Stimulated activated naive CD8-positive, alpha-beta T cell treated with anti-CD3 and anti-CD28 coated beads, Interleukin-15, Interleukin-2, amounts not matched to agents 100 ng/mL and 50 ng/mL, for 24 hours (primary cell): Measurements from ENCODE around the gene CTBP1.

Source experiments
- H3K27ac Mint-ChIP-seq: one replicate; pipeline ENCODE4 v1.8.0; 2021; ENCODE audit warnings: mild to moderate bottlenecking, mixed read lengths
- H3K27me3 Mint-ChIP-seq: one replicate; pipeline ENCODE4 v1.8.0; 2021; ENCODE audit warnings: mixed read lengths
- H3K36me3 Mint-ChIP-seq: one replicate; pipeline ENCODE4 v1.8.0; 2021; ENCODE audit warnings: low read depth, mixed read lengths
- H3K4me1 Mint-ChIP-seq: one replicate; pipeline ENCODE4 v1.8.0; 2021; ENCODE audit warnings: low read depth, mixed read lengths
- H3K4me3 Mint-ChIP-seq: one replicate; pipeline ENCODE4 v1.8.0; 2021; ENCODE audit warnings: mild to moderate bottlenecking, mixed read lengths
- H3K9me3 Mint-ChIP-seq: one replicate; pipeline ENCODE4 v1.8.0; 2021; ENCODE audit warnings: mixed read lengths

The CTBP1 gene

GRCh38 chr4:1172228-1172851, 76.6 kb downstream of the CTBP1 start, which contains the start of gene SPON2:
SPON2 (minus strand) TSS chr4:1172583.
- H3K4me3 Mint-ChIP-seq = no peak within 1 kb of the TSS
- H3K27me3 Mint-ChIP-seq = peaks cover 11% of the 10 kb centered on the region
- H3K27ac Mint-ChIP-seq = no peak within 1 kb of the TSS
- H3K4me1 Mint-ChIP-seq = peaks cover 12% of the 10 kb centered on the region
- no peaks in the 10 kb centered on the region for H3K9me3 Mint-ChIP-seq
- no peaks in the 10 kb centered on the region for H3K36me3 Mint-ChIP-seq

GRCh38 chr4:1171311-1172227, 77.4 kb downstream of the CTBP1 start:
- no peaks in the 10 kb centered on the region for H3K36me3 Mint-ChIP-seq
- peaks cover 11% of the 10 kb centered on the region for H3K27me3 Mint-ChIP-seq
- peak overlapping the region; percentile 45 for H3K4me3 Mint-ChIP-seq
- no peaks in the 10 kb centered on the region for H3K9me3 Mint-ChIP-seq
- H3K27ac Mint-ChIP-seq = no peak overlapping the region
- H3K4me1 Mint-ChIP-seq = peaks cover 10% of the 10 kb centered on the region

- no peak overlapping the region for H3K4me3 Mint-ChIP-seq
- H3K9me3 Mint-ChIP-seq = no peaks in the 10 kb centered on the region
- peaks cover 6% of the 10 kb centered on the region for H3K4me1 Mint-ChIP-seq
- no peaks in the 10 kb centered on the region for H3K36me3 Mint-ChIP-seq
- H3K27ac Mint-ChIP-seq = no peak overlapping the region
- peaks cover 11% of the 10 kb centered on the region for H3K27me3 Mint-ChIP-seq
These were observed 78.0 kb downstream of the CTBP1 start for GRCh38 chr4:1170976-1171310.

- peaks cover 6% of the 10 kb centered on the region for H3K4me1 Mint-ChIP-seq
- no peaks in the 10 kb centered on the region for H3K9me3 Mint-ChIP-seq
- H3K27ac Mint-ChIP-seq = no peak overlapping the region
- no peak overlapping the region for H3K4me3 Mint-ChIP-seq
- peaks cover 11% of the 10 kb centered on the region for H3K27me3 Mint-ChIP-seq
- H3K36me3 Mint-ChIP-seq = no peaks in the 10 kb centered on the region
These were observed 78.6 kb downstream of the CTBP1 start for GRCh38 chr4:1170156-1170975.

- Mint-ChIP-seq H3K27me3 (peaks cover 11% of the 10 kb centered on the region), H3K4me1 (peaks cover 6% of the 10 kb centered on the region), H3K27ac (no peak overlapping the region), H3K9me3 (no peaks in the 10 kb centered on the region), H3K4me3 (no peak overlapping the region), H3K36me3 (no peaks in the 10 kb centered on the region)
These were observed 79.2 kb downstream of the CTBP1 start for GRCh38 chr4:1169691-1170096.

- Mint-ChIP-seq H3K4me1 (peaks cover 6% of the 10 kb centered on the region), H3K27me3 (peaks cover 11% of the 10 kb centered on the region), H3K4me3 (no peak overlapping the region), H3K27ac (no peak overlapping the region), H3K36me3 (no peaks in the 10 kb centered on the region), H3K9me3 (no peaks in the 10 kb centered on the region)
These were observed 79.7 kb downstream of the CTBP1 start for GRCh38 chr4:1169171-1169671.

GRCh38 chr4:1168191-1169101, 80.5 kb downstream of the CTBP1 start:
- Mint-ChIP-seq H3K4me3 (peak overlapping the region; percentile 80), H3K27me3 (peaks cover 6% of the 10 kb centered on the region), H3K9me3 (no peaks in the 10 kb centered on the region), H3K27ac (no peak overlapping the region), H3K36me3 (no peaks in the 10 kb centered on the region), H3K4me1 (peaks cover 8% of the 10 kb centered on the region)

- Mint-ChIP-seq H3K27ac (peak overlapping the region; percentile 81), H3K27me3 (peaks cover 5% of the 10 kb centered on the region), H3K36me3 (no peaks in the 10 kb centered on the region), H3K4me3 (peak overlapping the region; percentile 80), H3K4me1 (peaks cover 11% of the 10 kb centered on the region), H3K9me3 (no peaks in the 10 kb centered on the region)
These were observed 81.5 kb downstream of the CTBP1 start for GRCh38 chr4:1167244-1167949.

- peaks cover 11% of the 10 kb centered on the region for H3K4me1 Mint-ChIP-seq
- peak overlapping the region; percentile 81 for H3K27ac Mint-ChIP-seq
- H3K27me3 Mint-ChIP-seq = peaks cover 5% of the 10 kb centered on the region
- H3K4me3 Mint-ChIP-seq = peak overlapping the region; percentile 80
- no peaks in the 10 kb centered on the region for H3K9me3 Mint-ChIP-seq
- H3K36me3 Mint-ChIP-seq = no peaks in the 10 kb centered on the region
These were observed 82.3 kb downstream of the CTBP1 start for GRCh38 chr4:1166509-1167243.

- Mint-ChIP-seq H3K27me3 (peaks cover under 1% of the 10 kb centered on the region), H3K36me3 (no peaks in the 10 kb centered on the region), H3K4me1 (peaks cover 11% of the 10 kb centered on the region), H3K27ac (no peak overlapping the region), H3K9me3 (no peaks in the 10 kb centered on the region), H3K4me3 (no peak overlapping the region)
These were observed 83.9 kb downstream of the CTBP1 start for GRCh38 chr4:1164956-1165545.

- Mint-ChIP-seq H3K27me3 (no peaks in the 10 kb centered on the region), H3K9me3 (no peaks in the 10 kb centered on the region), H3K27ac (no peak overlapping the region), H3K36me3 (no peaks in the 10 kb centered on the region), H3K4me1 (peaks cover 11% of the 10 kb centered on the region), H3K4me3 (no peak overlapping the region)
These were observed 84.5 kb downstream of the CTBP1 start for GRCh38 chr4:1164444-1164843.

GRCh38 chr4:1164040-1164439, 84.9 kb downstream of the CTBP1 start:
- H3K27me3 Mint-ChIP-seq = no peaks in the 10 kb centered on the region
- H3K4me1 Mint-ChIP-seq = peaks cover 11% of the 10 kb centered on the region
- H3K4me3 Mint-ChIP-seq = no peak overlapping the region
- no peaks in the 10 kb centered on the region for H3K36me3 Mint-ChIP-seq
- H3K27ac Mint-ChIP-seq = no peak overlapping the region
- no peaks in the 10 kb centered on the region for H3K9me3 Mint-ChIP-seq
